ENCODE data around the gene GAD2. TPM values are rescaled to one million over a fixed set of nuclear protein-coding genes. Genes with fewer than 3 reads are reported as not detected.

GAD2 gene
- total and polyA plus RNA-seq, 12 donors: not detected

GRCh38 chr10:26177341-26177740, 39.2 kb upstream of the GAD2 start:
- no peaks in the 10 kb centered on the region for H3K9me3 ChIP-seq (replicated peaks in 1 of 3)
- no peak overlapping the region for H3K27ac ChIP-seq
- H3K4me1 ChIP-seq (replicated peaks in 1 of 2): no peaks in the 10 kb centered on the region
- no peak for DNase-seq
- no peak for TF ChIP-seq POLR2A (IDR thresholded peaks at IDR 0.05)
- no peak for TF ChIP-seq CTCF (IDR thresholded peaks at IDR 0.05)
- intact Hi-C loops (cut with DNase I): no loop called here
- H3K4me3 ChIP-seq: no peak overlapping the region
- no peaks in the 10 kb centered on the region for H3K36me3 ChIP-seq (replicated peaks in 1 of 2)
- H3K27me3 ChIP-seq: no peaks in the 10 kb centered on the region
- WGBS, 4 donors: 72 to 82% (median 79%) methylated on average over 4 of the region's 4 CpGs

GRCh38 chr10:26194275-26194674, 22.3 kb upstream of the GAD2 start:
- DNase-seq: no peak
- intact Hi-C loops (cut with DNase I): no loop called here
- Histone ChIP-seq H3K4me1 (replicated peaks in 1 of 2) (no peaks in the 10 kb centered on the region), H3K27me3 (no peaks in the 10 kb centered on the region), H3K36me3 (replicated peaks in 1 of 2) (no peaks in the 10 kb centered on the region), H3K9me3 (replicated peaks in 1 of 3) (no peaks in the 10 kb centered on the region), H3K27ac (no peak overlapping the region), H3K4me3 (no peak overlapping the region)
- 57 to 75% (median 62%) methylated on average over 5 of the region's 5 CpGs for WGBS, 4 donors
- TF ChIP-seq POLR2A (IDR thresholded peaks at IDR 0.05) (no peak), CTCF (IDR thresholded peaks at IDR 0.05) (no peak)

- no peak for TF ChIP-seq CTCF (IDR thresholded peaks at IDR 0.05)
- no peak for TF ChIP-seq POLR2A (IDR thresholded peaks at IDR 0.05)
- no peaks in the 10 kb centered on the region for H3K36me3 ChIP-seq (replicated peaks in 1 of 2)
- no peaks in the 10 kb centered on the region for H3K4me1 ChIP-seq (replicated peaks in 1 of 2)
- H3K9me3 ChIP-seq (replicated peaks in 1 of 3): no peaks in the 10 kb centered on the region
- H3K27ac ChIP-seq: no peak overlapping the region
- intact Hi-C loops (cut with DNase I): no loop called here
- WGBS, 4 donors: 77 to 87% (median 85%) methylated on average over 2 of the region's 2 CpGs
- H3K4me3 ChIP-seq: no peak overlapping the region
- no peak for DNase-seq
- no peaks in the 10 kb centered on the region for H3K27me3 ChIP-seq
Measured at GRCh38 chr10:26197248-26197647, 19.3 kb upstream of the GAD2 start.

GRCh38 chr10:26198119-26198518, 18.5 kb upstream of the GAD2 start:
- 77 to 80% (median 80%) methylated on average over 9 of the region's 9 CpGs for WGBS, 4 donors
- DNase-seq: no peak
- Histone ChIP-seq H3K4me3 (no peak overlapping the region), H3K36me3 (replicated peaks in 1 of 2) (no peaks in the 10 kb centered on the region), H3K4me1 (replicated peaks in 1 of 2) (no peaks in the 10 kb centered on the region), H3K9me3 (replicated peaks in 1 of 3) (no peaks in the 10 kb centered on the region), H3K27me3 (no peaks in the 10 kb centered on the region), H3K27ac (no peak overlapping the region)
- no peak for TF ChIP-seq POLR2A (IDR thresholded peaks at IDR 0.05)
- TF ChIP-seq CTCF (IDR thresholded peaks at IDR 0.05): no peak
- intact Hi-C loops (cut with DNase I): no loop called here
